Loucy (cell line): Measurements from ENCODE around the gene KRT10.

Experiments used
- H2AFZ ChIP-seq: fragments of 200-600 bp; sonication (generic); 2 replicates; pipeline ENCODE4 v1.6.0; 2016; ENCODE audit warnings: antibody characterized with exemption, mild to moderate bottlenecking, low read length, moderate library complexity
- H3F3A ChIP-seq: fragments of 200-600 bp; 2 replicates; pipeline ENCODE4 v1.6.0; 2016; ENCODE audit warnings: antibody characterized with exemption, low read depth, mild to moderate bottlenecking
- H3K27me3 ChIP-seq: fragments of 200-600 bp; sonication (generic); 2 replicates; pipeline ENCODE4 v1.6.1; 2014; ENCODE audit warnings: low read length, mild to moderate bottlenecking; ENCODE audit not compliant: insufficient read depth, poor library complexity, severe bottlenecking
- H3K36me3 ChIP-seq: fragments of 200-600 bp; sonication (generic); 2 replicates; pipeline ENCODE4 v1.6.1; 2016; ENCODE audit warnings: low read length; ENCODE audit not compliant: insufficient read depth
- H3K4me1 ChIP-seq: fragments of 200-600 bp; sonication (generic); 2 replicates; pipeline ENCODE4 v1.5.1; 2014; ENCODE audit warnings: low read length, mild to moderate bottlenecking; ENCODE audit not compliant: insufficient read depth, poor library complexity, severe bottlenecking
- H3K4me2 ChIP-seq: fragments of 200-600 bp; sonication (generic); 2 replicates; pipeline ENCODE4 v1.6.0; 2014; ENCODE audit warnings: antibody characterized with exemption, low read length, low read depth, mild to moderate bottlenecking; ENCODE audit not compliant: poor library complexity, severe bottlenecking
- H3K4me3 ChIP-seq: fragments of 200-600 bp; sonication (generic); 2 replicates; pipeline ENCODE4 v1.5.1; 2014; ENCODE audit warnings: low read length, mild to moderate bottlenecking, mixed read lengths; ENCODE audit not compliant: poor library complexity, severe bottlenecking
- H3K79me2 ChIP-seq: fragments of 200-600 bp; sonication (generic); 2 replicates; pipeline ENCODE4 v1.6.1; 2014; ENCODE audit warnings: low read length; ENCODE audit not compliant: insufficient read depth
- H3K9ac ChIP-seq: fragments of 200-600 bp; sonication (generic); 2 replicates; pipeline ENCODE4 v1.6.0; 2014; ENCODE audit warnings: mild to moderate bottlenecking, low read depth, low read length, moderate library complexity; ENCODE audit not compliant: poor library complexity, severe bottlenecking
- H3K9me2 ChIP-seq: fragments of 200-600 bp; sonication (generic); replicated peaks from 2 replicates; pipeline ENCODE4 v1.6.1; 2016; ENCODE audit warnings: low read depth, low read length, mixed read lengths
- H3K9me3 ChIP-seq: fragments of 200-600 bp; sonication (generic); 2 replicates; pipeline ENCODE4 v1.6.1; 2014; ENCODE audit warnings: mild to moderate bottlenecking, antibody characterized with exemption, low read length, low read depth; ENCODE audit not compliant: insufficient read depth
- H4K20me1 ChIP-seq: fragments of 200-600 bp; sonication (generic); 2 replicates; pipeline ENCODE4 v1.6.0; 2014; ENCODE audit warnings: antibody characterized with exemption, low read length, mild to moderate bottlenecking; ENCODE audit not compliant: insufficient read depth, poor library complexity, severe bottlenecking
- EZH2phosphoT487 ChIP-seq: fragments of 200-600 bp; IDR thresholded peaks from 2 replicates; pipeline ENCODE4 v1.6.1; 2018; ENCODE audit warnings: antibody characterized with exemption, mild to moderate bottlenecking, moderate library complexity, borderline replicate concordance
- TF ChIP-seq, protein P1 (sequence below): fragments of 200-600 bp; sonication (generic); conservative IDR thresholded peaks from 2 replicates; pipeline ENCODE4 v1.5.1; 2014; ENCODE audit warnings: mild to moderate bottlenecking, antibody characterized with exemption, low read length

Gene KRT10

DNA sequence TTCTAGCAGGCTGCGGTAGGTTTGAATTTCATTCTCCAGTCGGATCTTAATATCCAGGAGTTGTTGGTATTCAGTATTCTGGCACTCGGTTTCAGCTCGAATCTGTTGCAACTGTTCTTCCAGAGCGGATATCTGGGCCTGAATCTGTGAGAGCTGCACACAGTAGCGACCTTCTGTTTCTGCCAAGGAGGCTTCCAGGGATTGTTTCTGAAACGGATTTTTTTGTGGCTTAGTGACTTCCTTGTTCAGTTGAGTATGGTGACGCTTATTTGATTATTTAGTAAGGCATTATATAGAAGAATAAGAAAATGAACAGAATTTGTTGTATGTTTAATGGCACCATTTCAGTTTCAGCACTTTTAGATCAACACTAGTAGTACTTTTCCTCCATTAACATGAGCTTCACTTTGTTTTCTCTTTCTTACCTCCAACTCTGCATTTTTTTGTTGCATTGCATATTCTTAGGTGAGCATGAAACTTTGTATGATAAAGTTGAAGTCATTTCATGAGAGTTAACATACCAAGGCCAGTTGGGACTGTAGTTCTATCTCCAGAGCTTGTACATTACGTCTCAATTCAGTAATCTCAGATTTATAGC, 2.8 kb downstream of the KRT10 start:
- Histone ChIP-seq H3K9me3 (no peaks in the 10 kb centered on the region), H3K4me3 (peak overlapping the region; percentile 97), H3K4me1 (peaks cover 33% of the 10 kb centered on the region), H3K27me3 (peaks cover 64% of the 10 kb centered on the region), H3K9ac (peak overlapping the region; percentile 75), H3K9me2 (no peaks in the 10 kb centered on the region; the same call in 1 of the 2 replicates), H3K4me2 (peak overlapping the region; percentile 94), H4K20me1 (no peaks in the 10 kb centered on the region), H3F3A (peaks cover 15% of the 10 kb centered on the region; the same call in 1 of the 2 replicates), H3K36me3 (no peaks in the 10 kb centered on the region), H3K79me2 (peaks cover 22% of the 10 kb centered on the region), H2AFZ (peak overlapping the region; percentile 81)
- TF ChIP-seq EZH2phosphoT487, result no peak
- TF ChIP-seq, protein P1, sequence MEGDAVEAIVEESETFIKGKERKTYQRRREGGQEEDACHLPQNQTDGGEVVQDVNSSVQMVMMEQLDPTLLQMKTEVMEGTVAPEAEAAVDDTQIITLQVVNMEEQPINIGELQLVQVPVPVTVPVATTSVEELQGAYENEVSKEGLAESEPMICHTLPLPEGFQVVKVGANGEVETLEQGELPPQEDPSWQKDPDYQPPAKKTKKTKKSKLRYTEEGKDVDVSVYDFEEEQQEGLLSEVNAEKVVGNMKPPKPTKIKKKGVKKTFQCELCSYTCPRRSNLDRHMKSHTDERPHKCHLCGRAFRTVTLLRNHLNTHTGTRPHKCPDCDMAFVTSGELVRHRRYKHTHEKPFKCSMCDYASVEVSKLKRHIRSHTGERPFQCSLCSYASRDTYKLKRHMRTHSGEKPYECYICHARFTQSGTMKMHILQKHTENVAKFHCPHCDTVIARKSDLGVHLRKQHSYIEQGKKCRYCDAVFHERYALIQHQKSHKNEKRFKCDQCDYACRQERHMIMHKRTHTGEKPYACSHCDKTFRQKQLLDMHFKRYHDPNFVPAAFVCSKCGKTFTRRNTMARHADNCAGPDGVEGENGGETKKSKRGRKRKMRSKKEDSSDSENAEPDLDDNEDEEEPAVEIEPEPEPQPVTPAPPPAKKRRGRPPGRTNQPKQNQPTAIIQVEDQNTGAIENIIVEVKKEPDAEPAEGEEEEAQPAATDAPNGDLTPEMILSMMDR, result no peak

GRCh38 chr17:40818733-40819527, 3.5 kb downstream of the KRT10 start:
- H4K20me1 ChIP-seq, result no peaks in the 10 kb centered on the region
- peaks cover 15% of the 10 kb centered on the region; the same call in 1 of the 2 replicates for H3F3A ChIP-seq
- no peaks in the 10 kb centered on the region for H3K36me3 ChIP-seq
- peaks cover 22% of the 10 kb centered on the region for H3K79me2 ChIP-seq
- H2AFZ ChIP-seq, result peak overlapping the region; percentile 81
- peaks cover 29% of the 10 kb centered on the region for H3K4me1 ChIP-seq
- H3K4me2 ChIP-seq, result peak overlapping the region; percentile 95
- peak overlapping the region; percentile 75 for H3K9ac ChIP-seq
- H3K4me3 ChIP-seq, result peak overlapping the region; percentile 97
- H3K9me3 ChIP-seq, result no peaks in the 10 kb centered on the region
- H3K27me3 ChIP-seq, result peaks cover 58% of the 10 kb centered on the region
- TF ChIP-seq, protein P1, result no peak
- TF ChIP-seq EZH2phosphoT487, result no peak
- H3K9me2 ChIP-seq, result no peaks in the 10 kb centered on the region; the same call in 1 of the 2 replicates

GRCh38 chr17:40818343-40818732, 4.1 kb downstream of the KRT10 start:
- H3K27me3 ChIP-seq, result peaks cover 58% of the 10 kb centered on the region
- H3K4me2 ChIP-seq, result peak overlapping the region; percentile 95
- H3K9me2 ChIP-seq, result no peaks in the 10 kb centered on the region; the same call in 1 of the 2 replicates
- peak overlapping the region; percentile 64 for H2AFZ ChIP-seq
- H3K79me2 ChIP-seq, result peaks cover 22% of the 10 kb centered on the region
- H3K4me1 ChIP-seq, result peaks cover 29% of the 10 kb centered on the region
- H3F3A ChIP-seq, result peaks cover 15% of the 10 kb centered on the region; the same call in 1 of the 2 replicates
- peak overlapping the region; percentile 97 for H3K4me3 ChIP-seq
- H4K20me1 ChIP-seq, result no peaks in the 10 kb centered on the region
- H3K9ac ChIP-seq, result peak overlapping the region; percentile 75
- H3K9me3 ChIP-seq, result no peaks in the 10 kb centered on the region
- no peaks in the 10 kb centered on the region for H3K36me3 ChIP-seq
- no peak for TF ChIP-seq EZH2phosphoT487
- TF ChIP-seq, protein P1, result no peak
